Activated CD4-positive, alpha-beta T cell treated with anti-CD3 and anti-CD28 coated beads for 48 hours (primary cell): ENCODE measurements around the gene TNFRSF12A.
"Not testable (repeated sequence)": the region's sequence is repeated elsewhere in the genome, so short reads cannot be mapped to it uniquely, and the experiment has no call there.

Experiments used
- DNase-seq: peaks from one replicate; pipeline ENCODE4 v3.0.0-alpha.2; 2020

Gene TNFRSF12A

GRCh38 chr16:3051494-3051893 lies 31.3 kb downstream of the TNFRSF12A start:
- DNase-seq: no peak

- DNase-seq: peak; percentile 44
These were observed 32.6 kb downstream of the TNFRSF12A start for GRCh38 chr16:3052571-3053329.

GRCh38 chr16:3053330-3053710 lies 33.2 kb downstream of the TNFRSF12A start:
- DNase-seq: not testable (repeated sequence)

GRCh38 chr16:3054965-3055733 lies 35.0 kb downstream of the TNFRSF12A start:
- DNase-seq: no peak

- DNase-seq: not testable (repeated sequence)
These were observed 35.6 kb downstream of the TNFRSF12A start for GRCh38 chr16:3055734-3056115.

- no peak for DNase-seq
These were observed 36.4 kb downstream of the TNFRSF12A start for GRCh38 chr16:3056336-3057180.

GRCh38 chr16:3057181-3058138 lies 37.3 kb downstream of the TNFRSF12A start:
- no peak for DNase-seq

GRCh38 chr16:3058139-3059030 lies 38.2 kb downstream of the TNFRSF12A start:
- peak; percentile 65 for DNase-seq

GRCh38 chr16:3059041-3059722 lies 39.0 kb downstream of the TNFRSF12A start:
- DNase-seq: peak; percentile 90

GRCh38 chr16:3059723-3060242 lies 39.6 kb downstream of the TNFRSF12A start:
- no peak for DNase-seq

- no peak for DNase-seq
These were observed 40.4 kb downstream of the TNFRSF12A start for GRCh38 chr16:3060339-3061127.

GRCh38 chr16:3062553-3062952 lies 42.4 kb downstream of the TNFRSF12A start:
- no peak for DNase-seq

- DNase-seq: no peak
These were observed 43.6 kb downstream of the TNFRSF12A start for GRCh38 chr16:3063625-3064386.

GRCh38 chr16:3065069-3065741 lies 45.0 kb downstream of the TNFRSF12A start, which contains the start of gene IL32:
Gene IL32, plus strand, starts transcription at chr16:3065640. Its CDS starts 172 bp downstream, at chr16:3065812.
- peak; percentile 82 for DNase-seq

- peak; percentile 47 for DNase-seq
These were observed 45.7 kb downstream of the TNFRSF12A start for GRCh38 chr16:3065742-3066439.

- DNase-seq: peak; percentile 26
These were observed 46.2 kb downstream of the TNFRSF12A start for GRCh38 chr16:3066440-3066748.

GRCh38 chr16:3068487-3068886 lies 48.3 kb downstream of the TNFRSF12A start:
- peak; percentile 13 for DNase-seq
